ENCODE data around the gene PHF13. TPM values are rescaled to one million over a fixed set of nuclear protein-coding genes. Genes with fewer than 3 reads are reported as not detected.

The PHF13 gene
- total and polyA plus RNA-seq, 9 of the 15 experiments (the other 6 are each of a cell fraction or from before 2014, with no cell fraction given), result 1.8 to 36.1 (median 11.7) TPM

- TF ChIP-seq ZBTB11 (CRISPR knock-in tag; IDR thresholded peaks at IDR 0.05) (peak in 1 of 3 experiments; percentile 62; a peak in 1 of 6 replicates), PHF8 (IDR thresholded peaks at IDR 0.05; ENCODE audit: borderline replicate concordance, low read length) (peak; percentile 16; the same call in 1 of the 2 replicates), ZBTB1 (CRISPR knock-in tag; IDR thresholded peaks at IDR 0.05; ENCODE audit: borderline replicate concordance, low read depth) (peak; percentile 66; the same call in 1 of the 2 replicates), IRF9 (tag; IDR thresholded peaks at IDR 0.05) (no peak), NCOA2 (IDR thresholded peaks at IDR 0.05; ENCODE audit: partially characterized antibody in 2 of 2) (no peak), ETS1 (conservative IDR thresholded peaks at IDR 0.05; ENCODE audit: control insufficient read depth, low read depth, low read length) (peak; percentile 23), MTA1 (IDR thresholded peaks at IDR 0.05; ENCODE audit: borderline replicate concordance) (no peak), DACH1 (IDR thresholded peaks at IDR 0.05; ENCODE audit: partially characterized antibody) (peak; percentile 42), ZNF146 (CRISPR knock-in tag; IDR thresholded peaks at IDR 0.05; ENCODE audit: unreplicated experiment) (no peak), RHOXF2B (CRISPR knock-in tag; conservative IDR thresholded peaks at IDR 0.05) (no peak), KDM5B (IDR thresholded peaks at IDR 0.05; ENCODE audit: insufficient replicate concordance, low read depth, low read length) (peak; percentile 57), YY1 (IDR thresholded peaks at IDR 0.05; ENCODE audit: borderline replicate concordance in 1 of 3, control insufficient read depth in 1 of 3, extremely low read depth in 1 of 3, insufficient read depth in 3 of 3, insufficient read length in 1 of 3, insufficient replicate concordance in 2 of 3, low read depth in 1 of 3, low read length in 2 of 3) (no peak), NCOA6 (IDR thresholded peaks at IDR 0.05) (no peak), ZFP36 (IDR thresholded peaks at IDR 0.05; ENCODE audit: low read depth, low read length, partially characterized antibody) (no peak), BCLAF1 (IDR thresholded peaks at IDR 0.05; ENCODE audit: borderline replicate concordance in 1 of 2, control insufficient read depth in 1 of 2, low read depth in 2 of 2, low read length in 1 of 2) (no peak), EZH2 (IDR thresholded peaks at IDR 0.05; ENCODE audit: borderline replicate concordance, low read depth, low read length) (no peak)
Observed at GRCh38 chr1:6600410-6601048, 13.0 kb upstream of the PHF13 start (continued).

All from K562 (cell line).